GM19438 (cell line): Measurements from ENCODE around the gene ALDH8A1.

Source experiments
- ATAC-seq: cut with Tn5 transposase; IDR thresholded peaks from one replicate; pipeline ENCODE4 v1.9.1; 2021; ENCODE audit warnings: low read depth; ENCODE audit not compliant: unreplicated experiment

Gene ALDH8A1

GRCh38 chr6:134949927-134950326, at the start of gene ALDH8A1:
Gene ALDH8A1 (minus strand): TSS chr6:134950101. CDS start chr6:134950053, 48 bp downstream.
- no peak for ATAC-seq

DNA sequence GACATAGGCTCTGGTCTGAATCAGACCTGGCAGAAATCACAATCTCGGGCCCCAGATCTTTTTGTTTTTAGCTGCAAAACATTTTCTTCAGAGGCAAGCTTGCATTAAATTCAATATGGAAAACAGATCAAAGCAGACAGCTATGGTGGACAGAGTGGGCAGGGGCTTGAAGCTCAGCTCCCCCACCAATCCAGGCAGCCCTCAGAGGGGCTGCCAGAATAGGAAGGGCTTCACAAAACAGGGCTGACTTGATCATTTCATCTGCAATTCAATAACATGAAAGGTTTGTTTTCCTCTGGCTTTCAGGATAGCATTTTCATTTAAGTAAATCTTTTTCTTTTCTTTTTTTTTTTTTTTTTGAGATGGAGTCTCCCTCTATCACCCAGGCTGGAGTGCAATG, 49.2 kb upstream of the ALDH8A1 start:
- no peak for ATAC-seq

DNA sequence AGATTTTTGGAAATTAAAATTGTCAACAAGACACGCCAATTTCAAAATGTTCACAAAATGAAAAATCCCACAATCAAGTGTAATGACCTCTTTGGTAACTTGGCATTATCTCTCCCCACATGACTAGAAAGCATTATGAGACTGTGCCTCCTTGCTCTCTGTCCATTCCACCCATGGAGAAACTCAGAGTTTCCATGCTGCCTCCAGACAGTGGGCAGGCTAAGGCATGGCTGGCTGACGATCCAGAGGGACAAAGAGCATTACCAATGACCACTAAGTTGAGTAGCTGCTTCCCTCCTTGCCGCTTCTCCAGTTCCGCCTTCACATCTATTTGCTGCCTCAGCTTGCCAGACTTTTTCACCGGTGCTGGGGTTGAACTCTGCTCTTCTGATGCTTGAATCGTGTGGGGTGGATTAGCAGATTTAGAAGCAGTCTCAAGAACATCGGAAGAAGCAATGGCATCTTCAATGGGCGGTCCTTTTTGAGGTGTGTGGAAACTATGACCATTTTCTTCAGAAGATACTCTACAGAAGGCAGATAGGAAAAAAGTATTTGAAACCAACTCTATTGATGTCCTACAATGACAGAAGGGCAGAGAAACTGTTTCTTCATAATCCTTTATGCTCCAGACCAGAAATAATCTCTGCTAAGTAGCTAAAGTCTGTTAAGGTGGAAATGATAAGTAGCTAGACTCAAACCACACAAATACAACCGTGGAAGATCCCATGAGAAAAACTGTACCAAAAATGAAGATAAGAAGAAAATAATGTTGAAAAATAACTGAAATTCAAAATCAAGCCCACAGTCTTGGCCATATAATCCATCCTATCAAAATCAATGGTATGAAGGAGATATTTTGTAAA, 47.5 kb upstream of the ALDH8A1 start:
- ATAC-seq = no peak

GRCh38 chr6:134995536-134995935, 45.6 kb upstream of the ALDH8A1 start:
- ATAC-seq = no peak

- no peak for ATAC-seq
Measured at GRCh38 chr6:134994431-134994830, 44.5 kb upstream of the ALDH8A1 start.

DNA sequence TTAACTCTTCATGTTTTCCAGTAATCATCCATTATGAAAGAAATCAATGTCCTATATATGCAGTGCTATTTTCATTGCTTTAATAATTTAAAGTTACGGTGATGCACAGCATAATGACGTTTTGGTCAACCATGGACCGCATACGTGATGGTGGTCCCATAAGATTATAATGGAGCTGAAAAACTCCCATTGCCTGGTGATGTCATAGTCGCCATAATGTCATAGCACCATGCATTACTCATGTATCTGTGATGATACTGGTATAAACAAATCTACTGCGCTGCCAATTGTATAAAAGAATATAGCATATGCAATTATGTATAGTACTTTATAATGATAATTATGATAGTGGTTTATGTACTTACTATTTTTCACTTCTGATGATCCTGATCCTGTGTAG, 42.3 kb upstream of the ALDH8A1 start:
- ATAC-seq = no peak

- ATAC-seq = no peak
Measured at GRCh38 chr6:134990262-134990661, 40.4 kb upstream of the ALDH8A1 start.

DNA sequence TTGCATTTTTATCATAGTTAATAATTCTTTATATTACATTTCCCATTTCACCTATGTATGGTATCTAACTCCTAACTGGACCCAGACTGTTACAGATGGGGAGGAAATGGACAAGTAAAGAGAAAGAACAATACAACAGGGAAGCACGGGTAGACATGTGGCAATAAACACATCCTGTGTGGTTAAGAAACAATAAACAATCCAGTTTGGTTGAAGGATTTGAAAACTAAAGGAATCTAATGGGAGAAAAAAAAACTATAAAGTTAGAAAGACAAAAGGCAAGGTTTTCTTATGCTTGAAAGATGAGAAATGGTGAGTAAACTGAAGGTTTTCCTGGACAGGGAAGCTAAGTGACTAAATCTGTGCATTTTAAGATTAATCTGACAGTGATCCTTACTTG, 34.9 kb upstream of the ALDH8A1 start:
- no peak for ATAC-seq

DNA sequence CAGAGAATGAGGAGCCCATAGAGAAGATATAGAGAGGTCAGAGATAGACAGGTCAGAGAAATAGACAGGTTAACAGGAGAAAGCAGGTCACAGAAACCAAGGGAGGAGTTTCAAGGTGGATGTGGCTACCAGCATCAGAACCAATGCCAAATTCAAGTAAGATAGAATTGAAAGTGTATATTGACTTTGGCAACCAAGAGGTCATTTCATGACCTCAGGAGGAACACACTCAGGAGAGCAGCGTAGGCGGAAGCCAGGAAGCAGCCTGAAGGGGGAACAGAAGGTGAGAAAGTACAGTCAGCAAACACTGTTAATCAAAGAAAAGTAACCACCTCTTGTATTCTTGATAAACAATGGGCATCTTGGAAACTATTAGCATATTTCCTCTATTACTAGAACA, 33.9 kb upstream of the ALDH8A1 start:
- no peak for ATAC-seq

DNA sequence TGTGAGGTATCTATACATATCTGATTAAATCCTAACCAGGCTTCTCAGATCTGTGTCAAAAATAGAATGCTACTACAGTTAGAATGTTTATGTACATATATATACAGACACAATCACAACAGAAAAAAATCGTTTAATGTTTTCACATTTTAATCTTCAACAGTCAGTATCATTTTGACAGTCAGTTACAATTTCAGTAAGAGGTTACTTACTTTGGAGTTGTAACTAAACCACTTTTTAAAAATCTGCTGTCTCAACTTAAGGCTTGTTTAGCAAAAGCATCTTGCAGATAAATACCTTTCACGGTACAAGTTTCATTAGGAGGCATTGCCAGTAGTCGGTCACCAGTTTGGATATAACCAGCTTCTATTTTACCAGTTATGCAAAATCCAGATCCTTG, 32.3 kb upstream of the ALDH8A1 start:
- no peak for ATAC-seq

DNA sequence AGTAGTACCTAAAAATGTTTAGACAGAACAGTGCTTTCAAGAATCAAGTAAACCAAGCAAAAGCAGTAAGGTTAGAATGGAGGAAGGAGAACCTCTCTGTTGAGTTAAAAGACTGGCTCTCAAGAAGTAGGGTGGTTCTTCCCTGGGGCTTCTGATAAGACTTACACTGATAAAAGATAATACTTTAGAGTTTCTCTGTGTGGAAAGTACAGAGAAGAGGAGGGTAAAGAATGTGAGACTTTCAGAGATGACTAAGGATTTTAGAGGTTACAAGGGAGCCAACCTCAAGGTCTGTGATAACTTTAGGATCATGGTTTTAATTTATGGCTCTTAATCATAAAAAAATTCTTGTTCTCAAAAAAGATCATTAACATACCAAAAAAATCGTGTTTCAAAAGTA, 30.9 kb upstream of the ALDH8A1 start:
- ATAC-seq = no peak

GRCh38 chr6:134979142-134979541, 29.2 kb upstream of the ALDH8A1 start:
- peak; percentile 83 for ATAC-seq

GRCh38 chr6:134974370-134974769, 24.5 kb upstream of the ALDH8A1 start:
- no peak for ATAC-seq

DNA sequence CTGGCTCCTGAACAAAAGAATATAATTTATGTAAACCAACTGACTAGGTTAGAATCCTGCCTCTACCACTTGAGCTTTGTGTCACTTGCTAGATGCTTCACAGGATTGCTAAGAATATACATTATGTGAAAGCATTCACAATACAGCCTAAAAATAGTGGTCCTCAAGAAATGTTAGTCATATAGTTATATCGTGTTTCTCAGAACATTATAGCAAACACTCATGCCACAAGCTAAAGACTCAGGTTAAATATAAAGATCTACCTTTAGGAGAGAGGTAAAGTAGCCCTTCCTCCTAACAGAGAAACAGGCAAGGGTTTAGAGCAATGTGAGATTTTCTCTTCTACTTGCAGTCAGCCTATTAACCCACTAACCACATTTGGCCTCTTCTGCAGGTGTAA, 17.8 kb upstream of the ALDH8A1 start:
- ATAC-seq = no peak

GRCh38 chr6:134964451-134965203, 14.7 kb upstream of the ALDH8A1 start:
- ATAC-seq = no peak

DNA sequence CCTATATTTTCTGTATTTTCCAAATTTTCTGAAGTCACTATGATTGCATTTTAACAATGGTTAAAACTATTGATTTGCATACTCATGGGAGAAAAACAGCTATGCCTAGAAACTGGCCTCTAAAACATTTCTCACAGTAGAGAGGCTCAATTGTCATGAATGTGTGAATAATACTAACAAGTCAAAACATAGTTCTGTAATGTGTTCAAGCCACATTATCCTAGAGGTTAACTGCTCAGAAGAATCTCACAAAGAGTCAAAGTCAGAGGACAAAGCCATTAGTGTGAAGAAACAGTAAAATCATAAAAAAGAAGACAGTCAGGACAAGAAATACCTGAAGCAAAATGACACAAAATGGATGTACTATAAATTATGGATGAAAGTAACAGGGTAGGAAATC, 12.5 kb upstream of the ALDH8A1 start:
- ATAC-seq = no peak

DNA sequence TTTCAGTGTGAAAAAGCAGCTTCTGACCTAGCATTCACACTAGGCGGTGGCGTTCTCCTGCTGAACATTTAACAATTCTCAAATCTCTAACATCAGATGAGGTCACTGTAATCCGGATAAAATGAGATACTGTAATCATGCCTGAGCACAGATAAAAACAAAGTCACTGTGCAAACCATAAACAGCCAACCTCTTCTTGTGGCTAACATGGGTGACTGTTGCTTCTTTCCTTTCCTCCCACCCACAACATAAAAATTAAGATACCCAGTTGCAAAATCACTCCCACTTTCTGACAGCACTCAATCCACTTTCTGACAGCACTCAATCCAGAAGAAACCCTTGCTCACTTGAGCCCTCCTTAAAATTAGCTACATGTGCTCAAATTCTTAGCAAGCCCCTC, 11.5 kb upstream of the ALDH8A1 start:
- ATAC-seq = no peak

DNA sequence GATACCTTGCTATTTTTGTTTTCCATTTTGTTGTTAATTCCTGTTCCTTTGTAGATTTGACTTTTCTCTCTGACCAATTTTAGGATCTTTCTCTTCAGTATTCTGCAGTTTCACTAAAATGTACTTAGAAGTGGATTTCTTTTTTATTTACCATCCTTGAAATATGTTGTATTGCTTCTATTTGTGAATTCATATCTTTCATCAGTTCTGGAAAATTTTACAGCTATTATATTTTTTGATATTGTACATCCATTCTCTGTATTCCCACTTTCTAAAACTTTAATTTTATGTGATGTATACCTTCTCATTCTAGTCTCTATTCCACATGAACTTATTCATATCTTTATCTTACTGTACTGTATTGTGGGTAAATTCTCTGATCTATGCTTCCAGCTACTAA, 9.7 kb upstream of the ALDH8A1 start:
- ATAC-seq = no peak

GRCh38 chr6:134956676-134957075, 6.8 kb upstream of the ALDH8A1 start:
- ATAC-seq = no peak

DNA sequence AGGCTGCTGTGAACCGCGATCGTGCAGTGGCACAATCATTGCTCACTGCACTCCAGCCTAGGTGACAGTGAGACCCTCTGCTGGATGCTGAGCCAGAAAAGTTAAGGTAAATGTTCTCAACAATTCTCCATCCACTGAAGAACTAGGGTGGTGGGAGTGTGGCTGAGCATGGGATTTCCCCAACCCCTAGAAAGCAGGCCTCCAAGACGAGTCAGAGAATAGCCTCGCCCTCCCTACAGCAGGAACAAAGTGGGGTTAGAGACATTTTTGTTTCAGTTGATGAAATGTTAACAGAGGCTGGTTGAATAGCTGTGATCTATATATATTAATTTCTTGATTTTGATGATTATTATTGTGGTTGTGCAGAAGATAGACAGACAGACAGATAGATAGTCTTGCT, 6.1 kb upstream of the ALDH8A1 start:
- ATAC-seq = no peak

DNA sequence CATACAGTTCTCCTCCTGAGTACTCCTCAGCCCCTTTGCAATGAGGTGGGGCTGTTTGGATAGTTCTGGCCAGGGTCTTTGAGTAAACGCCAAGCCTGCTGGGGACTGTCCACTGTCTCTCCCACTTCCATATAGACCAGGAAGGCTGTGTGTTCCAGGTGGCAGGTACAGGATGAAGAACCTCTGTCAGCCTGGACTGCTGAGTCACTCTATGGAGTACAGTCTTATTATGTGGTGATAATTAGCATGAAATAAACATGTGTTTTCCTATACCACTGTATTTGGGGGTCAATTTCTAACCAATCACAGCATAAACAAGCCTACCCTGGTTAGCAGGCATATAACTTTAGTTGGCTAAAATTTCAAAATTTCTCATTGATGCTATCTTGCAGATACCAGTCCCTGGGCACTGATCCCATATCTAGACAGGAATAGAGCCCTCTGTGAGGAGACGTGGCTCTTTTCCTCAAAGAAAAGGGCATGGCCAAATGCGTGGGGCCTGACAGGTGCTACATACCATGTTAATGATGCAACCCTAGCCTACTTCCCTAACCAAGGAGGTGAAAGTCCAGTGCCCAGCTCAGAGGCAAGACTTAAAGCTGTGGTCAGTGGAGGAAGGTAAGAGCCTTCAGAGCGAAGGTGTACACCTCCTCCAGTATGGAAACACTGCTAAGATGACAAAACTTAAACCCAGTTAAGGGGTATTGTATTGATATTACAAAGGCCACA, 4.5 kb upstream of the ALDH8A1 start:
- ATAC-seq = no peak
